Esophagus muscularis mucosa (tissue), 3 donors: ENCODE results near the gene PET117.

ENCODE experiments used
- POLR2A ChIP-seq: fragments of 450-650 bp; IDR thresholded peaks from one replicate; pipeline ENCODE4 v1.6.1; 2017; ENCODE audit warnings: antibody characterized with exemption, moderate library complexity, mild to moderate bottlenecking, low read depth
- POLR2AphosphoS5 ChIP-seq, 2 donors: sonication (generic); formaldehyde crosslinking; IDR thresholded peaks; one replicate each; pipeline ENCODE4 v1.6.1; 2017; ENCODE audit warnings: antibody characterized with exemption in 2 of 2
- TF ChIP-seq, protein P1 (sequence below), 3 experiments: fragments of 200-600 bp in 2 of 3; fragments of 450-650 bp in 1 of 3; sonication (generic) in 2 of 3; IDR thresholded peaks; one replicate each; pipeline ENCODE4 v1.5.1; 2017 to 2019; ENCODE audit warnings: antibody characterized with exemption in 3 of 3, mild to moderate bottlenecking in 2 of 3, moderate library complexity in 1 of 3

DNA sequence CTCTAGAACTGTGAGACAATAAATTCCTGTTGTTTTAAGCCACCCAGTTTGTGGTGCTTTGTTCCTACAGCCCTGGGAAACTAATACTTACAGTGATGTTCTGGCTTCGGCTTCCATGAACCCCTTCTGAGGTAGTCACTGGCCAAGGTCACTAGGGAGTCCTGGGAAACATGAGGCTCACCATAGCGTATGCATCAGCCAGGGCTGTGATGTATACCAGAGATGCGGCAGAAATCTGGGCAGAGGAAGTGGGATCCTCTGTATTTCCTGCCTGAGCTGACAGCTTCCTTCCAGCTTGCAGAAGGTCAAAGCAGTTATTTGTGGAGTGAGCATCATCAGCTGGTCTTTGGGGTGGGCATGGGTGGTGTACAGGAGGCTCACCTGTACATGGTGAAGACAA, 27.9 kb downstream of the PET117 start:
- TF ChIP-seq POLR2AphosphoS5 (IDR thresholded peaks at IDR 0.05) (no peak), POLR2A (no peak)
- TF ChIP-seq, protein P1, sequence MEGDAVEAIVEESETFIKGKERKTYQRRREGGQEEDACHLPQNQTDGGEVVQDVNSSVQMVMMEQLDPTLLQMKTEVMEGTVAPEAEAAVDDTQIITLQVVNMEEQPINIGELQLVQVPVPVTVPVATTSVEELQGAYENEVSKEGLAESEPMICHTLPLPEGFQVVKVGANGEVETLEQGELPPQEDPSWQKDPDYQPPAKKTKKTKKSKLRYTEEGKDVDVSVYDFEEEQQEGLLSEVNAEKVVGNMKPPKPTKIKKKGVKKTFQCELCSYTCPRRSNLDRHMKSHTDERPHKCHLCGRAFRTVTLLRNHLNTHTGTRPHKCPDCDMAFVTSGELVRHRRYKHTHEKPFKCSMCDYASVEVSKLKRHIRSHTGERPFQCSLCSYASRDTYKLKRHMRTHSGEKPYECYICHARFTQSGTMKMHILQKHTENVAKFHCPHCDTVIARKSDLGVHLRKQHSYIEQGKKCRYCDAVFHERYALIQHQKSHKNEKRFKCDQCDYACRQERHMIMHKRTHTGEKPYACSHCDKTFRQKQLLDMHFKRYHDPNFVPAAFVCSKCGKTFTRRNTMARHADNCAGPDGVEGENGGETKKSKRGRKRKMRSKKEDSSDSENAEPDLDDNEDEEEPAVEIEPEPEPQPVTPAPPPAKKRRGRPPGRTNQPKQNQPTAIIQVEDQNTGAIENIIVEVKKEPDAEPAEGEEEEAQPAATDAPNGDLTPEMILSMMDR (IDR thresholded peaks at IDR 0.05) = no peak
